Tibial nerve (tissue), 4 donors: ENCODE measurements around the gene CNEP1R1. TPM values are rescaled to one million over a fixed set of nuclear protein-coding genes. Genes with fewer than 3 reads are reported as not detected.

Experiments
- DNase-seq, 2 donors: peaks; one replicate each; pipeline ENCODE4 v3.0.0-alpha.2; 2019; ENCODE audit warnings: low spot score in 2 of 2
- H3K27ac ChIP-seq, 4 donors: fragments of 200-600 bp; sonication (generic) in 3 of 4; one replicate each; pipeline ENCODE4 v1.5.1; 2017 to 2019; ENCODE audit warnings: mild to moderate bottlenecking in 1 of 4
- H3K27me3 ChIP-seq, 2 donors: fragments of 200-600 bp; sonication (generic) in 1 of 2; one replicate each; pipeline versions ENCODE4 v1.5.1 to v1.6.0; 2017 to 2019
- H3K36me3 ChIP-seq, 3 donors: fragments of 200-600 bp; sonication (generic); one replicate each; pipeline ENCODE4 v1.5.1; 2018 to 2019
- H3K4me1 ChIP-seq, 4 donors: fragments of 200-600 bp; sonication (generic) in 3 of 4; one replicate each; pipeline ENCODE4 v1.5.1; 2017 to 2019
- H3K4me3 ChIP-seq, 4 donors: fragments of 200-600 bp; sonication (generic) in 3 of 4; one replicate each; pipeline ENCODE4 v1.5.1; 2017 to 2019; ENCODE audit warnings: mild to moderate bottlenecking in 1 of 4, moderate library complexity in 1 of 4
- H3K9me3 ChIP-seq, 4 donors: fragments of 200-600 bp; sonication (generic) in 3 of 4; one replicate each; pipeline ENCODE4 v1.5.1; 2017 to 2019
- CTCF ChIP-seq, 5 experiments: fragments of 200-600 bp in 3 of 5; fragments of 450-650 bp in 2 of 5; sonication (generic) in 3 of 5; IDR thresholded peaks; one replicate each; pipeline ENCODE4 v1.5.1; 2016 to 2019; ENCODE audit warnings: antibody characterized with exemption in 5 of 5, mild to moderate bottlenecking in 3 of 5, moderate library complexity in 2 of 5
- EP300 ChIP-seq, 2 donors: sonication (generic); formaldehyde crosslinking; IDR thresholded peaks; one replicate each; pipeline ENCODE4 v1.6.1; 2017; ENCODE audit warnings: antibody characterized with exemption in 2 of 2, mild to moderate bottlenecking in 1 of 2
- POLR2A ChIP-seq, 2 donors: fragments of 450-650 bp; IDR thresholded peaks; one replicate each; pipeline ENCODE4 v1.6.1; 2017; ENCODE audit warnings: antibody characterized with exemption in 2 of 2, mild to moderate bottlenecking in 2 of 2, moderate library complexity in 2 of 2
- WGBS, 2 donors: methylation state at CpG; one replicate each; pipeline ENCODE4 v1.1.5; 2018; 5-methylcytosine and 5-hydroxymethylcytosine counted together
- total RNA-seq, 4 donors: library from RNA; depleted of rRNA; stranded (reverse); fragments of >200 nt; gene quantifications; one replicate each; pipeline ENCODE4 v1.1.0, GENCODE V29; 2016

The CNEP1R1 gene
- total RNA-seq, result 10 to 100 TPM in 2 of 4 donors, 1 to 10 TPM in 2; 5.3 to 23.2 (median 10.2) TPM

GRCh38 chr16:50024684-50025536, at the start of gene CNEP1R1:
CNEP1R1 (plus strand) TSS chr16:50025225; CDS start chr16:50025316, 91 bp downstream.
- no peaks in the 10 kb centered on the region for H3K9me3 ChIP-seq
- H3K27me3 ChIP-seq, result no peaks in the 10 kb centered on the region
- H3K36me3 ChIP-seq, result peaks cover 0 to 5% (median 0%) of the 10 kb centered on the region in 3 donors
- H3K27ac ChIP-seq, result peak within 1 kb of the TSS; percentile 78 to 88 (median 82)
- H3K4me3 ChIP-seq, result peak within 1 kb of the TSS; percentile 88 to 100 (median 98)
- 0 to 1% methylated on average over 47 to 52 of the region's 65 CpGs for WGBS, 2 donors
- peak; percentile 88 to 96 for DNase-seq
- H3K4me1 ChIP-seq, result peaks cover 0 to 35% (median 9%) of the 10 kb centered on the region in 4 donors
- TF ChIP-seq EP300 (IDR thresholded peaks at IDR 0.05), result peak; percentile 89 to 96
- peak; percentile 100 for TF ChIP-seq CTCF (IDR thresholded peaks at IDR 0.05)
- TF ChIP-seq POLR2A (IDR thresholded peaks at IDR 0.05), result peak in 1 of 2 donors; percentile 60

DNA sequence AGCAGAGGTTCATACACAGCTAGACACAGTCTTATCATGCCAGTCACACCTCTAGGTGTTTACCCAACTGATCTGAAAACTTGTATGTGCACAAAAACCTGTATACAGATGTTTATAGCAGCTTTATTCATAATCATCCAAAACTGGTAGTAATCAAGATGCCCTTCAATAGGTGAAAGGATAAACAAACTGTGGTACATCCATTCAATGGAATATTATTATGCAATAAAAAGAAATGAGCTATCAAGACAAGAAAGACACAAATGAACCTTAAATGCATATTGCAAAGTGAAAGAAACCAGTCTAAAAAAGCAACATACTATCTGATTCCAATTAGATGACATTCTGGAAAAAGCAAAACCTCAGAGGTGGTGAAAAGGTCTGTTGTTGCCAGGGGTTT, 47.6 kb upstream of the CNEP1R1 start:
- Histone ChIP-seq H3K4me1 (no peaks in the 10 kb centered on the region), H3K27ac (no peak overlapping the region), H3K27me3 (no peaks in the 10 kb centered on the region), H3K4me3 (no peak overlapping the region), H3K36me3 (no peaks in the 10 kb centered on the region), H3K9me3 (peaks cover 0 to 9% (median 0%) of the 10 kb centered on the region in 4 donors)
- no peak for DNase-seq
- TF ChIP-seq EP300 (IDR thresholded peaks at IDR 0.05), result no peak
- no peak for TF ChIP-seq POLR2A (IDR thresholded peaks at IDR 0.05)
- TF ChIP-seq CTCF (IDR thresholded peaks at IDR 0.05), result no peak

GRCh38 chr16:49978569-49979326, 46.3 kb upstream of the CNEP1R1 start:
- no peak for TF ChIP-seq EP300 (IDR thresholded peaks at IDR 0.05)
- no peak for TF ChIP-seq POLR2A (IDR thresholded peaks at IDR 0.05)
- TF ChIP-seq CTCF (IDR thresholded peaks at IDR 0.05), result no peak
- 92 to 93% methylated on average over 6 of the region's 6 CpGs for WGBS, 2 donors

GRCh38 chr16:49980166-49980565, 44.9 kb upstream of the CNEP1R1 start:
- H3K36me3 ChIP-seq, result no peaks in the 10 kb centered on the region
- no peaks in the 10 kb centered on the region for H3K4me1 ChIP-seq
- no peak overlapping the region for H3K4me3 ChIP-seq
- WGBS, 2 donors, result 44 to 65% methylated on average over 3 of the region's 3 CpGs
- H3K27me3 ChIP-seq, result no peaks in the 10 kb centered on the region
- TF ChIP-seq CTCF (IDR thresholded peaks at IDR 0.05) (no peak), EP300 (IDR thresholded peaks at IDR 0.05) (no peak), POLR2A (IDR thresholded peaks at IDR 0.05) (no peak)
- H3K27ac ChIP-seq, result no peak overlapping the region
- no peak for DNase-seq
- peaks cover 0 to 9% (median 0%) of the 10 kb centered on the region in 4 donors for H3K9me3 ChIP-seq

More at GRCh38 chr16:49978569-49979326, 46.3 kb upstream of the CNEP1R1 start:
- no peaks in the 10 kb centered on the region for H3K4me1 ChIP-seq
- no peaks in the 10 kb centered on the region for H3K27me3 ChIP-seq
- H3K4me3 ChIP-seq, result no peak overlapping the region
- H3K27ac ChIP-seq, result no peak overlapping the region
- H3K36me3 ChIP-seq, result no peaks in the 10 kb centered on the region
- DNase-seq, result no peak
- H3K9me3 ChIP-seq, result peaks cover 0 to 9% (median 0%) of the 10 kb centered on the region in 4 donors
